Calu3 (cell line): ENCODE data around the gene ZBTB6. TPM values are rescaled to one million over a fixed set of nuclear protein-coding genes. Genes with fewer than 3 reads are reported as not detected.

ENCODE experiments used
- BruUV-seq: library from RNA; stranded (reverse); fragments of 400-500 nt; replicated peaks from 2 replicates; lab custom pipeline; 2021; lab: Mats Ljungman, UMichigan
- CTCF ChIA-PET: fragments of 300-600 bp; sonication (Branson Sonifier 250); formaldehyde crosslinking; loops from one replicate; lab custom pipeline; 2022; ENCODE audit warnings: antibody characterized with exemption; lab: Charles Lee
- DNase-seq: peaks from one replicate; pipeline ENCODE4 v3.0.0; 2022
- H3K27ac Mint-ChIP-seq: one replicate; pipeline ENCODE4 v1.8.0; 2022; ENCODE audit warnings: mixed read lengths; ENCODE audit not compliant: unreplicated experiment
- H3K27me3 Mint-ChIP-seq: one replicate; pipeline ENCODE4 v1.8.0; 2022; ENCODE audit warnings: mixed read lengths; ENCODE audit not compliant: unreplicated experiment
- H3K36me3 Mint-ChIP-seq: one replicate; pipeline ENCODE4 v1.8.0; 2022; ENCODE audit warnings: mild to moderate bottlenecking, moderate library complexity, mixed read lengths; ENCODE audit not compliant: insufficient read depth, unreplicated experiment
- H3K4me1 Mint-ChIP-seq: one replicate; pipeline ENCODE4 v1.8.0; 2022; ENCODE audit warnings: mild to moderate bottlenecking, low read depth, mixed read lengths; ENCODE audit not compliant: unreplicated experiment
- H3K4me3 Mint-ChIP-seq: one replicate; pipeline ENCODE4 v1.8.0; 2022; ENCODE audit warnings: mild to moderate bottlenecking, low read depth, moderate library complexity, mixed read lengths; ENCODE audit not compliant: unreplicated experiment
- H3K9me3 Mint-ChIP-seq: one replicate; pipeline ENCODE4 v1.8.0; 2022; ENCODE audit warnings: low read depth, mixed read lengths; ENCODE audit not compliant: unreplicated experiment
- CTCF ChIP-seq: fragments of 200-600 bp; IDR thresholded peaks from one replicate; pipeline ENCODE4 v1.8.0; 2022; ENCODE audit warnings: antibody characterized with exemption; ENCODE audit not compliant: unreplicated experiment
- intact Hi-C: fragments of 100-400 bp; cut with micrococcal nuclease; formaldehyde crosslinking; loops from one replicate; pipeline ENCODE4 v1.10.0; 2022; ENCODE audit not compliant: unreplicated experiment
- total RNA-seq: library from RNA; stranded (reverse); gene quantifications from 2 replicates; pipeline ENCODE4 v1.2.3, GENCODE V29; 2022

The ZBTB6 gene
- total RNA-seq, 1 experiment from 2014 or later, result 6.3 TPM

- peak; percentile 95 for DNase-seq
- no peak for TF ChIP-seq CTCF
- no TSS peak for BruUV-seq
- H3K9me3 Mint-ChIP-seq, result no peaks in the 10 kb centered on the region
- CTCF ChIA-PET, result interaction anchor here (0.8 to 1.3 kb wide), 3 partner anchors 10 to 40 kb away, joined by 3 to 7 read pairs (median 3); partner anchors contain the start of gene ZBTB26
- intact Hi-C loops, result no loop called here
- H3K4me3 Mint-ChIP-seq, result peak within 1 kb of the TSS; percentile 83
- peaks cover 35% of the 10 kb centered on the region for H3K36me3 Mint-ChIP-seq
- peaks cover 19% of the 10 kb centered on the region for H3K4me1 Mint-ChIP-seq
- H3K27ac Mint-ChIP-seq, result peak within 1 kb of the TSS; percentile 86
- H3K27me3 Mint-ChIP-seq, result no peaks in the 10 kb centered on the region
These were observed 27.8 kb upstream of the ZBTB6 start, which contains the start of gene RABGAP1 for GRCh38 chr9:122940749-122941581. Gene RABGAP1 (plus strand): TSS chr9:122941020. CDS start chr9:122957060, 16,040 bp downstream.

- Mint-ChIP-seq H3K27ac (peak overlapping the region; percentile 86), H3K36me3 (peaks cover 35% of the 10 kb centered on the region), H3K4me1 (peaks cover 13% of the 10 kb centered on the region), H3K27me3 (no peaks in the 10 kb centered on the region), H3K9me3 (no peaks in the 10 kb centered on the region), H3K4me3 (peak overlapping the region; percentile 83)
- BruUV-seq, result no TSS peak
- DNase-seq, result no peak
- CTCF ChIA-PET, result interaction anchor here (0.8 to 1.3 kb wide), 3 partner anchors 9 to 40 kb away, joined by 3 to 7 read pairs (median 3); partner anchors contain the start of gene ZBTB26
- no peak for TF ChIP-seq CTCF
- intact Hi-C loops, result no loop called here
These were observed 27.3 kb upstream of the ZBTB6 start for GRCh38 chr9:122940454-122940748.

- H3K4me3 Mint-ChIP-seq, result no peak overlapping the region
- peaks cover 31% of the 10 kb centered on the region for H3K36me3 Mint-ChIP-seq
- H3K27me3 Mint-ChIP-seq, result no peaks in the 10 kb centered on the region
- H3K4me1 Mint-ChIP-seq, result peaks cover 8% of the 10 kb centered on the region
- intact Hi-C loops, result no loop called here
- no peak for TF ChIP-seq CTCF
- no TSS peak for BruUV-seq
- H3K27ac Mint-ChIP-seq, result no peak overlapping the region
- no peaks in the 10 kb centered on the region for H3K9me3 Mint-ChIP-seq
- DNase-seq, result no peak
- CTCF ChIA-PET, result no interaction called here
These were observed 26.5 kb upstream of the ZBTB6 start for GRCh38 chr9:122939601-122940000.

GRCh38 chr9:122936883-122937282 is 23.8 kb upstream of the ZBTB6 start:
- Mint-ChIP-seq H3K27me3 (no peaks in the 10 kb centered on the region), H3K4me1 (peaks cover 8% of the 10 kb centered on the region), H3K4me3 (no peak overlapping the region), H3K27ac (no peak overlapping the region), H3K9me3 (no peaks in the 10 kb centered on the region), H3K36me3 (peaks cover 21% of the 10 kb centered on the region)
- BruUV-seq, result no TSS peak
- intact Hi-C loops, result no loop called here
- DNase-seq, result no peak
- CTCF ChIA-PET, result no interaction called here
- TF ChIP-seq CTCF, result no peak
